Activated effector memory CD4-positive, alpha-beta T cell treated with Interleukin-2 at 50 U/mL for 16 hours (primary cell): ENCODE data around the gene FMN1.

Experiments
- DNase-seq: peaks from one replicate; pipeline ENCODE4 v3.0.0-alpha.2; 2020

Gene FMN1

GRCh38 chr15:33007303-33007855 is 187.1 kb downstream of the FMN1 start:
- DNase-seq = no peak

- no peak for DNase-seq
These were observed 188.9 kb downstream of the FMN1 start for GRCh38 chr15:33005582-33005981.

GRCh38 chr15:33001926-33002325 is 192.6 kb downstream of the FMN1 start:
- no peak for DNase-seq

- no peak for DNase-seq
These were observed 195.4 kb downstream of the FMN1 start for GRCh38 chr15:32998979-32999672.

GRCh38 chr15:32998182-32998581 is 196.3 kb downstream of the FMN1 start:
- no peak for DNase-seq

GRCh38 chr15:32994810-32995424 is 199.6 kb downstream of the FMN1 start:
- no peak for DNase-seq

- no peak for DNase-seq
These were observed 201.2 kb downstream of the FMN1 start for GRCh38 chr15:32993285-32993684.

GRCh38 chr15:32991619-32992111 is 202.8 kb downstream of the FMN1 start:
- DNase-seq = no peak

- no peak for DNase-seq
These were observed 204.4 kb downstream of the FMN1 start for GRCh38 chr15:32990071-32990470.

- no peak for DNase-seq
These were observed 207.4 kb downstream of the FMN1 start for GRCh38 chr15:32987067-32987466.

- DNase-seq = no peak
These were observed 208.4 kb downstream of the FMN1 start for GRCh38 chr15:32986147-32986546.

GRCh38 chr15:32983679-32984078 is 210.8 kb downstream of the FMN1 start:
- no peak for DNase-seq

GRCh38 chr15:32982001-32982400 is 212.5 kb downstream of the FMN1 start:
- no peak for DNase-seq

GRCh38 chr15:32981536-32981935 is 213.0 kb downstream of the FMN1 start:
- no peak for DNase-seq

- no peak for DNase-seq
These were observed 214.8 kb downstream of the FMN1 start for GRCh38 chr15:32979710-32980109.

- no peak for DNase-seq
These were observed 217.0 kb downstream of the FMN1 start for GRCh38 chr15:32977506-32977905.

GRCh38 chr15:32974691-32975090 is 219.8 kb downstream of the FMN1 start:
- DNase-seq = no peak

- DNase-seq = no peak
These were observed 221.8 kb downstream of the FMN1 start for GRCh38 chr15:32972686-32973085.

- DNase-seq = no peak
These were observed 223.7 kb downstream of the FMN1 start for GRCh38 chr15:32970847-32971246.

GRCh38 chr15:32967521-32967920 is 227.0 kb downstream of the FMN1 start:
- DNase-seq = no peak

- no peak for DNase-seq
These were observed 228.0 kb downstream of the FMN1 start for GRCh38 chr15:32966512-32966911.

GRCh38 chr15:32965897-32966296 is 228.6 kb downstream of the FMN1 start:
- no peak for DNase-seq

GRCh38 chr15:32959077-32959476 is 235.4 kb downstream of the FMN1 start:
- DNase-seq = no peak

- no peak for DNase-seq
These were observed 237.3 kb downstream of the FMN1 start for GRCh38 chr15:32957219-32957618.
